H1 (cell line): ENCODE data around the gene TIA1. TPM values are rescaled to one million over a fixed set of nuclear protein-coding genes. Genes with fewer than 3 reads are reported as not detected.

Source experiments
- CTCF ChIA-PET: fragments of 300-600 bp; sonication (Branson Sonifier 250); formaldehyde crosslinking; loops from one replicate; lab custom pipeline; 2021; ENCODE audit not compliant: partially characterized antibody; lab: Charles Lee
- POLR2A ChIA-PET: fragments of 300-600 bp; sonication (Branson Sonifier 250); formaldehyde crosslinking; loops from one replicate; lab custom pipeline; 2021; ENCODE audit warnings: inconsistent platforms; ENCODE audit not compliant: partially characterized antibody; lab: Charles Lee
- DNase-seq, 2 experiments: peaks; one replicate each; pipeline versions ENCODE4 v3.0.0 to v3.0.0-alpha.2; 2010 to 2022; ENCODE audit warnings: low spot score in 2 of 2, low read depth in 1 of 2, mixed read lengths in 1 of 2
- FAIRE-seq: peaks from 2 replicates; lab custom pipeline; 2011; peaks lifted over from hg19 to GRCh38; lab: Jason Lieb, UNC
- H2AFZ ChIP-seq: 2 replicates; pipeline ENCODE4 v1.8.1; 2012; ENCODE audit warnings: low read length, inconsistent platforms
- H2AK5ac ChIP-seq: 2 replicates; pipeline ENCODE4 v1.6.1; 2013; ENCODE audit warnings: low read depth, low read length
- H2BK120ac ChIP-seq: replicated peaks from 2 replicates; pipeline ENCODE3; 2013; ENCODE audit warnings: low read depth, low read length, inconsistent platforms
- H2BK12ac ChIP-seq: 2 replicates; pipeline ENCODE4 v1.6.1; 2013; ENCODE audit warnings: low read depth, low read length
- H2BK15ac ChIP-seq: 2 replicates; pipeline ENCODE4 v1.6.1; 2013; ENCODE audit warnings: low read length
- H2BK20ac ChIP-seq: 2 replicates; pipeline ENCODE4 v1.6.1; 2013; ENCODE audit warnings: low read length
- H2BK5ac ChIP-seq: 2 replicates; pipeline ENCODE4 v1.6.1; 2013; ENCODE audit warnings: low read depth, low read length
- H3K14ac ChIP-seq: 2 replicates; pipeline ENCODE4 v1.6.1; 2013; ENCODE audit warnings: inconsistent platforms; ENCODE audit not compliant: insufficient read length
- H3K18ac ChIP-seq: 2 replicates; pipeline ENCODE4 v1.6.1; 2013; ENCODE audit warnings: low read length; ENCODE audit errors: extremely low read depth
- H3K23ac ChIP-seq: 2 replicates; pipeline ENCODE4 v1.6.1; 2013; ENCODE audit warnings: inconsistent platforms; ENCODE audit not compliant: insufficient read length
- H3K23me2 ChIP-seq: 2 replicates; pipeline ENCODE4 v1.6.1; 2013; ENCODE audit warnings: low read depth, low read length
- H3K27ac ChIP-seq: 2 replicates; pipeline ENCODE4 v1.6.1; 2011; ENCODE audit warnings: low read depth, low read length, inconsistent platforms
- H3K27me3 ChIP-seq, 4 experiments: replicated peaks in 1 of 4; 1 replicate in 1 of 4; 2 replicates in 3 of 4; pipeline versions ENCODE4 v1.6.1 to v1.8.1; 2011 to 2013; ENCODE audit warnings: low read length in 3 of 4, mild to moderate bottlenecking in 3 of 4, inconsistent platforms in 2 of 4, mixed read lengths in 2 of 4, moderate library complexity in 1 of 4; ENCODE audit not compliant: control insufficient read depth in 3 of 4, insufficient read depth in 3 of 4; ENCODE audit errors: extremely low read depth in 1 of 4
- H3K36me3 ChIP-seq, 4 experiments: 2 replicates each; pipeline versions ENCODE4 v1.6.1 to v1.8.1; 2011 to 2013; ENCODE audit warnings: mild to moderate bottlenecking in 4 of 4, low read length in 3 of 4, moderate library complexity in 2 of 4, control low read depth in 1 of 4, inconsistent platforms in 1 of 4; ENCODE audit not compliant: insufficient read depth in 4 of 4, control insufficient read depth in 2 of 4
- H3K4ac ChIP-seq: replicated peaks from 2 replicates; pipeline ENCODE3; 2013; ENCODE audit warnings: low read length, low read depth, mixed read lengths, inconsistent platforms; ENCODE audit not compliant: insufficient read length
- H3K4me1 ChIP-seq, 4 experiments: replicated peaks in 1 of 4; 1 replicate in 1 of 4; 2 replicates in 3 of 4; pipeline versions ENCODE4 v1.6.1 to v1.8.1; 2011 to 2013; ENCODE audit warnings: low read length in 3 of 4, inconsistent platforms in 2 of 4, mixed read lengths in 1 of 4; ENCODE audit not compliant: insufficient read depth in 4 of 4, control insufficient read depth in 3 of 4
- H3K4me2 ChIP-seq, 2 experiments: 2 replicates each; pipeline versions ENCODE4 v1.6.1 to v1.8.1; 2011 to 2013; ENCODE audit warnings: low read depth in 2 of 2, low read length in 2 of 2, control low read depth in 1 of 2, inconsistent platforms in 1 of 2, mild to moderate bottlenecking in 1 of 2; ENCODE audit not compliant: insufficient read depth in 1 of 2
- H3K4me3 ChIP-seq, 4 experiments: fragments of 200-600, 300-600 bp in 1 of 4; sonication (generic), shearing (Covaris generic), sonication (Bioruptor Twin) in 1 of 4; 2 replicates each; pipeline versions ENCODE4 v1.5.1 to v1.8.1; 2011 to 2016; ENCODE audit warnings: low read length in 4 of 4, low read depth in 3 of 4, control low read depth in 2 of 4, inconsistent platforms in 2 of 4, mild to moderate bottlenecking in 2 of 4, mixed read lengths in 1 of 4, moderate library complexity in 1 of 4; ENCODE audit not compliant: insufficient read depth in 2 of 4; ENCODE audit errors: extremely low read depth in 1 of 4
- H3K56ac ChIP-seq: replicated peaks from 2 replicates; pipeline ENCODE3; 2013; ENCODE audit warnings: low read depth, mild to moderate bottlenecking, mixed read lengths, low read length, inconsistent platforms; ENCODE audit not compliant: insufficient read length
- H3K79me1 ChIP-seq: 2 replicates; pipeline ENCODE4 v1.6.1; 2013; ENCODE audit warnings: low read depth, low read length, control low read depth
- H3K79me2 ChIP-seq, 2 experiments: 2 replicates each; pipeline versions ENCODE4 v1.6.1 to v1.8.1; 2012 to 2013; ENCODE audit warnings: low read length in 2 of 2, mild to moderate bottlenecking in 2 of 2, inconsistent platforms in 1 of 2; ENCODE audit not compliant: insufficient read depth in 2 of 2, control insufficient read depth in 1 of 2
- H3K9ac ChIP-seq, 4 experiments: replicated peaks in 1 of 4; 1 replicate in 1 of 4; 2 replicates in 3 of 4; pipeline versions ENCODE4 v1.6.1 to v1.8.1; 2011 to 2013; ENCODE audit warnings: low read depth in 3 of 4, low read length in 3 of 4, control low read depth in 2 of 4, mild to moderate bottlenecking in 2 of 4, moderate library complexity in 2 of 4, inconsistent platforms in 1 of 4; ENCODE audit errors: extremely low read depth in 1 of 4
- H3K9me3 ChIP-seq, 2 experiments: 2 replicates each; pipeline versions ENCODE4 v1.6.1 to v1.8.1; 2012 to 2013; ENCODE audit warnings: mild to moderate bottlenecking in 2 of 2, moderate library complexity in 2 of 2, control low read depth in 1 of 2, inconsistent platforms in 1 of 2, low read depth in 1 of 2, low read length in 1 of 2, mixed read lengths in 1 of 2; ENCODE audit not compliant: insufficient read depth in 2 of 2
- H4K20me1 ChIP-seq, 2 experiments: replicated peaks in 1 of 2; 2 replicates each; pipeline versions ENCODE3 to v1.8.1; 2011 to 2013; ENCODE audit warnings: inconsistent platforms in 2 of 2, low read length in 2 of 2, mild to moderate bottlenecking in 1 of 2; ENCODE audit not compliant: insufficient read depth in 2 of 2, control insufficient read depth in 1 of 2
- H4K5ac ChIP-seq: 2 replicates; pipeline ENCODE4 v1.6.1; 2013; ENCODE audit warnings: low read length, low read depth, mixed read lengths, inconsistent platforms; ENCODE audit not compliant: insufficient read length
- H4K8ac ChIP-seq: 2 replicates; pipeline ENCODE4 v1.8.0; 2013; ENCODE audit warnings: mild to moderate bottlenecking, moderate library complexity, low read length, inconsistent platforms; ENCODE audit not compliant: insufficient read depth; ENCODE audit errors: extremely low read depth
- H4K91ac ChIP-seq: replicated peaks from 2 replicates; pipeline ENCODE3; 2013; ENCODE audit warnings: low read length, mixed read lengths, inconsistent platforms; ENCODE audit not compliant: insufficient read length
- ATF3 ChIP-seq: IDR thresholded peaks from 2 replicates; pipeline ENCODE4 v1.6.1; 2011; ENCODE audit warnings: low read depth, mild to moderate bottlenecking, low read length; ENCODE audit not compliant: insufficient read depth
- GTF2F1 ChIP-seq: IDR thresholded peaks from 2 replicates; pipeline ENCODE4 v1.6.1; 2012; ENCODE audit warnings: low read depth, low read length, improper control_type of control experiment, borderline replicate concordance
- HDAC6 ChIP-seq: IDR thresholded peaks from one replicate; pipeline ENCODE4 v1.7.1; 2012; ENCODE audit warnings: low read depth, mild to moderate bottlenecking, inconsistent platforms, low read length, moderate library complexity
- NANOG ChIP-seq: IDR thresholded peaks from 2 replicates; pipeline ENCODE4 v1.6.1; 2011; ENCODE audit warnings: low read length, low read depth, mild to moderate bottlenecking, inconsistent platforms; ENCODE audit not compliant: insufficient read depth, poor library complexity, severe bottlenecking
- RAD21 ChIP-seq, 2 experiments: IDR thresholded peaks in 1 of 2; conservative IDR thresholded peaks in 1 of 2; 2 replicates each; pipeline ENCODE4 v1.6.1; 2011; ENCODE audit warnings: low read depth in 2 of 2, low read length in 2 of 2, improper control_type of control experiment in 1 of 2, inconsistent platforms in 1 of 2, mild to moderate bottlenecking in 1 of 2, moderate library complexity in 1 of 2
- SP2 ChIP-seq: IDR thresholded peaks from 2 replicates; pipeline ENCODE4 v1.6.1; 2012; ENCODE audit warnings: mild to moderate bottlenecking, low read length, inconsistent platforms
- TEAD4 ChIP-seq: IDR thresholded peaks from 2 replicates; pipeline ENCODE4 v1.6.1; 2012; ENCODE audit warnings: low read depth, low read length, inconsistent platforms, mixed read lengths
- YY1 ChIP-seq: IDR thresholded peaks from 2 replicates; pipeline ENCODE4 v1.6.1; 2011; ENCODE audit warnings: low read depth, mild to moderate bottlenecking, low read length
- ZNF274 ChIP-seq: IDR thresholded peaks from 2 replicates; pipeline ENCODE4 v1.7.0; 2012; ENCODE audit warnings: low read length, borderline replicate concordance; ENCODE audit errors: extremely low read depth
- WGBS, 2 experiments: shearing (Covaris generic) in 1 of 2; methylation state at CpG; one replicate each; pipeline versions ENCODE4 v1.1.6 to v1.1.7; 2013 to 2015; ENCODE audit warnings: low lambda C conversion rate in 2 of 2, mixed read lengths in 2 of 2, inconsistent platforms in 1 of 2, low coverage in 1 of 2, missing lambda C conversion rate in 1 of 2; ENCODE audit not compliant: insufficient replicate concordance in 2 of 2, insufficient coverage in 1 of 2, insufficient read length in 1 of 2; ENCODE audit errors: extremely low coverage in 1 of 2, missing lambda C conversion rate in 1 of 2; 5-methylcytosine and 5-hydroxymethylcytosine counted together
- polyA plus RNA-seq, 7 experiments: library from polyadenylated mRNA; depleted of rRNA in 3 of 7; stranded (reverse) in 5 of 7; unstranded in 2 of 7; fragments of >200 nt in 5 of 7; fragments of 200-250 nt in 2 of 7; gene quantifications; 1 replicate in 5 of 7; 2 replicates in 1 of 7; 4 replicates in 1 of 7; pipeline versions ENCODE4 v1.2.1 to v1.2.3, GENCODE V29; 2011 to 2013; ENCODE audit warnings: missing spikeins in 2 of 7, mixed read lengths in 2 of 7
- total RNA-seq: library from RNA; stranded (reverse); fragmentation: NEBNext Ultra II Directional; extraction: Animal tissue kit (Norgen Biotek cat#: 25700); gene quantifications from 2 replicates; pipeline ENCODE4 v1.2.1, GENCODE V29; 2021

Gene TIA1
- total and polyA plus RNA-seq, 2 of the 8 experiments (the other 6 are each of a cell fraction or from before 2014, with no cell fraction given): 58.6 to 181 TPM

- Histone ChIP-seq H3K9me3 (no peaks in the 10 kb centered on the region), H3K23me2 (peaks cover 5% of the 10 kb centered on the region; the same call in 1 of the 2 replicates), H3K27me3 (no peaks in the 10 kb centered on the region), H3K4me2 (peak within 1 kb of the TSS; percentile 74 to 88), H2AK5ac (no peak within 1 kb of the TSS), H3K79me1 (no peaks in the 10 kb centered on the region), H2BK15ac (peak within 1 kb of the TSS; percentile 65; the same call in 1 of the 2 replicates), H3K4me3 (peak within 1 kb of the TSS; percentile 71 to 97 (median 74)), H2BK12ac (peak within 1 kb of the TSS; percentile 90; the same call in 1 of the 2 replicates), H3K18ac (peak within 1 kb of the TSS; percentile 91), H3K14ac (no peak within 1 kb of the TSS), H4K20me1 (no peaks in the 10 kb centered on the region), H4K8ac (peak within 1 kb of the TSS; percentile 94), H3K9ac (peak within 1 kb of the TSS in 3 of 4 experiments; percentile 83 to 96 (median 86); a peak in 6 of 7 replicates), H3K36me3 (no peaks in the 10 kb centered on the region), H4K5ac (peak within 1 kb of the TSS; percentile 94), H3K27ac (peak within 1 kb of the TSS; percentile 77), H3K4ac (no peak within 1 kb of the TSS), H3K79me2 (no peaks in the 10 kb centered on the region), H2BK120ac (no peak within 1 kb of the TSS), H2BK20ac (no peak within 1 kb of the TSS), H4K91ac (peak within 1 kb of the TSS; percentile 83), H3K56ac (peak within 1 kb of the TSS; percentile 56), H2AFZ (peak within 1 kb of the TSS; percentile 37), H3K23ac (no peak within 1 kb of the TSS), H2BK5ac (peak within 1 kb of the TSS; percentile 91), H3K4me1 (no peaks in the 10 kb centered on the region)
- WGBS, 2 experiments: 3% methylated on average over 59 of the region's 60 CpGs; no CpG with 5 or more reads in 1 of the 2 experiments
- CTCF ChIA-PET: interaction anchor here (0.6 to 1.7 kb wide), 7 partner anchors 9 to 277 kb away, joined by 3 to 5 read pairs (median 3); no protein-coding TSS in a partner anchor
- POLR2A ChIA-PET: interaction anchor here (0.7 to 2.8 kb wide), 33 partner anchors 9 to 318 kb away, joined by 3 to 15 read pairs (median 5); partner anchors contain the start of genes FAM136A, MXD1, PCYOX1 and SNRPG
- DNase-seq (peak; percentile 92), FAIRE-seq (peak; percentile 88)
- TF ChIP-seq GTF2F1 (0 out of 2 replicates have a peak, but pooled peaks have one; percentile 64), ZNF274 (no peak), NANOG (peak; percentile 14), RAD21 (IDR thresholded peaks at IDR 0.05 in 1 of 2, conservative IDR thresholded peaks at IDR 0.05 in 1 of 2; ENCODE audit: low read depth in 2 of 2, low read length in 2 of 2) (peak; percentile 4 to 13; a peak in 2 of 4 replicates), TEAD4 (peak; percentile 63), HDAC6 (no peak), ATF3 (peak; percentile 57; the same call in 1 of the 2 replicates), YY1 (0 out of 2 replicates have a peak, but pooled peaks have one; percentile 5), SP2 (no peak)
Measured at GRCh38 chr2:70190418-70191243, 57.8 kb downstream of the TIA1 start, which contains the start of gene C2orf42. Gene C2orf42 (minus strand): TSS chr2:70191019. CDS start chr2:70181985, 9,034 bp downstream.
